HL-60 (cell line): ENCODE measurements around the gene LPCAT2.
A peak's percentile ranks its signal among the peaks of the same experiment; 100 is the strongest.

ENCODE experiments used
- DNase-seq, 2 experiments: peaks; one replicate each; pipeline ENCODE4 v3.0.0-alpha.2; 2010 to 2020; ENCODE audit warnings: low read depth in 1 of 2, low spot score in 1 of 2
- H3K27ac ChIP-seq: fragments of 250-450 bp; sonication (Bioruptor Pico); replicated peaks from 2 replicates; pipeline ENCODE4 v1.5.1; 2020; ENCODE audit warnings: mild to moderate bottlenecking, moderate library complexity
- H3K27me3 ChIP-seq: fragments of 250-450 bp; sonication (Bioruptor Pico); 2 replicates; pipeline ENCODE4 v1.5.1; 2021; ENCODE audit warnings: mild to moderate bottlenecking, moderate library complexity; ENCODE audit not compliant: insufficient read depth, poor library complexity, severe bottlenecking
- H3K4me3 ChIP-seq: replicated peaks from 2 replicates; pipeline ENCODE4 v1.5.1; 2011; ENCODE audit warnings: mild to moderate bottlenecking, control low read depth, low read length; ENCODE audit not compliant: insufficient read depth
- GABPA ChIP-seq: IDR thresholded peaks from 2 replicates; pipeline ENCODE4 v1.6.1; 2012; ENCODE audit warnings: low read depth
- POLR2AphosphoS5 ChIP-seq: IDR thresholded peaks from 2 replicates; pipeline ENCODE4 v1.6.1; 2012; ENCODE audit warnings: low read depth
- SPI1 ChIP-seq: IDR thresholded peaks from 2 replicates; pipeline ENCODE4 v1.6.1; 2012; ENCODE audit warnings: low read depth, mild to moderate bottlenecking, borderline replicate concordance
- TF ChIP-seq, protein P1 (sequence below): IDR thresholded peaks from 2 replicates; pipeline ENCODE4 v1.6.1; 2012; ENCODE audit warnings: low read depth; ENCODE audit not compliant: insufficient replicate concordance
- TF ChIP-seq, protein P2 (sequence below): IDR thresholded peaks from one replicate; pipeline ENCODE4 v1.5.1; 2011; ENCODE audit warnings: low read length, control low read depth, inconsistent platforms; ENCODE audit not compliant: insufficient read depth

LPCAT2 gene

DNA sequence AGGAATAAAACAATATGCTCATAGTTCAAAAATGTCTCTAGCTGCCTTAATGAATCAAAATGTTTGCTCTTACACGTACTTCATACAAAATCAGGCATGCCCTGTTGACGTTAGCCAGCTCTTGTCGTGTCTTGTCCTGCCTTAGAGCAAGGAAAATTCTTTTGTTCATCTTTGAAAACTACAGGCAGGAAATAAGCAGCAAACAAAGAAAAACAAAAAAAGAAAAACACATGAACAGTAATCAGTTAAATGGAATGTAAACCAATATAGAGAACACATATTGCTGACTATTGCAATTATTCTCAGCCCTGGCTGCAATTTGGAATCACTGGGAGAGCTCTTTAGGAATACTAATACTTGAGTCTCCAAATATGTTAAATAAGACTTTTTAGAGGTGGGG, 59.3 kb downstream of the LPCAT2 start:
- Histone ChIP-seq H3K27me3 (no peaks in the 10 kb centered on the region), H3K4me3 (no peak overlapping the region), H3K27ac (peak overlapping the region; percentile 66)
- no peak for TF ChIP-seq GABPA
- TF ChIP-seq POLR2AphosphoS5 = no peak
- no peak for TF ChIP-seq SPI1
- TF ChIP-seq, protein P1, sequence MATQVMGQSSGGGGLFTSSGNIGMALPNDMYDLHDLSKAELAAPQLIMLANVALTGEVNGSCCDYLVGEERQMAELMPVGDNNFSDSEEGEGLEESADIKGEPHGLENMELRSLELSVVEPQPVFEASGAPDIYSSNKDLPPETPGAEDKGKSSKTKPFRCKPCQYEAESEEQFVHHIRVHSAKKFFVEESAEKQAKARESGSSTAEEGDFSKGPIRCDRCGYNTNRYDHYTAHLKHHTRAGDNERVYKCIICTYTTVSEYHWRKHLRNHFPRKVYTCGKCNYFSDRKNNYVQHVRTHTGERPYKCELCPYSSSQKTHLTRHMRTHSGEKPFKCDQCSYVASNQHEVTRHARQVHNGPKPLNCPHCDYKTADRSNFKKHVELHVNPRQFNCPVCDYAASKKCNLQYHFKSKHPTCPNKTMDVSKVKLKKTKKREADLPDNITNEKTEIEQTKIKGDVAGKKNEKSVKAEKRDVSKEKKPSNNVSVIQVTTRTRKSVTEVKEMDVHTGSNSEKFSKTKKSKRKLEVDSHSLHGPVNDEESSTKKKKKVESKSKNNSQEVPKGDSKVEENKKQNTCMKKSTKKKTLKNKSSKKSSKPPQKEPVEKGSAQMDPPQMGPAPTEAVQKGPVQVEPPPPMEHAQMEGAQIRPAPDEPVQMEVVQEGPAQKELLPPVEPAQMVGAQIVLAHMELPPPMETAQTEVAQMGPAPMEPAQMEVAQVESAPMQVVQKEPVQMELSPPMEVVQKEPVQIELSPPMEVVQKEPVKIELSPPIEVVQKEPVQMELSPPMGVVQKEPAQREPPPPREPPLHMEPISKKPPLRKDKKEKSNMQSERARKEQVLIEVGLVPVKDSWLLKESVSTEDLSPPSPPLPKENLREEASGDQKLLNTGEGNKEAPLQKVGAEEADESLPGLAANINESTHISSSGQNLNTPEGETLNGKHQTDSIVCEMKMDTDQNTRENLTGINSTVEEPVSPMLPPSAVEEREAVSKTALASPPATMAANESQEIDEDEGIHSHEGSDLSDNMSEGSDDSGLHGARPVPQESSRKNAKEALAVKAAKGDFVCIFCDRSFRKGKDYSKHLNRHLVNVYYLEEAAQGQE = no peak
- TF ChIP-seq, protein P2, sequence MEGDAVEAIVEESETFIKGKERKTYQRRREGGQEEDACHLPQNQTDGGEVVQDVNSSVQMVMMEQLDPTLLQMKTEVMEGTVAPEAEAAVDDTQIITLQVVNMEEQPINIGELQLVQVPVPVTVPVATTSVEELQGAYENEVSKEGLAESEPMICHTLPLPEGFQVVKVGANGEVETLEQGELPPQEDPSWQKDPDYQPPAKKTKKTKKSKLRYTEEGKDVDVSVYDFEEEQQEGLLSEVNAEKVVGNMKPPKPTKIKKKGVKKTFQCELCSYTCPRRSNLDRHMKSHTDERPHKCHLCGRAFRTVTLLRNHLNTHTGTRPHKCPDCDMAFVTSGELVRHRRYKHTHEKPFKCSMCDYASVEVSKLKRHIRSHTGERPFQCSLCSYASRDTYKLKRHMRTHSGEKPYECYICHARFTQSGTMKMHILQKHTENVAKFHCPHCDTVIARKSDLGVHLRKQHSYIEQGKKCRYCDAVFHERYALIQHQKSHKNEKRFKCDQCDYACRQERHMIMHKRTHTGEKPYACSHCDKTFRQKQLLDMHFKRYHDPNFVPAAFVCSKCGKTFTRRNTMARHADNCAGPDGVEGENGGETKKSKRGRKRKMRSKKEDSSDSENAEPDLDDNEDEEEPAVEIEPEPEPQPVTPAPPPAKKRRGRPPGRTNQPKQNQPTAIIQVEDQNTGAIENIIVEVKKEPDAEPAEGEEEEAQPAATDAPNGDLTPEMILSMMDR = no peak
- no peak for DNase-seq

DNA sequence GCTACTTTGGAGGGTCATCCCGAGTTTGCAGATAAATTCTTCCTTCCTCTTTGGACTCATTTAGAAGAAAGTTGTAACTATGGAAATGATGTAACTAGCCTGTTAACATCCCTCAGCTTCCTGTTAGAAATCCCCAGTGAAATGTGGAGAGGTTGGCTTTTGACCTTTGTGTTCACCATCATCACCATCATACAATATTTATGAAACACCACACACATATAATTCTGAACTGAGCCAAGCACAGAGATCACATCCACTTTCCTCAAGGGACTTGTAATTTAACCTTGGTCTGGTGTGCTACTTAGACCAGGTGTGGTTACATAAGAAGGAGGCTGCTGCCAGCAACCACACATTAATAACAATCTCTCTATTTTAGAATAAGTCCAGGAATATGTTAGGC, 60.2 kb downstream of the LPCAT2 start:
- H3K4me3 ChIP-seq = no peak overlapping the region
- TF ChIP-seq POLR2AphosphoS5 (no peak), GABPA (no peak), SPI1 (no peak)
- TF ChIP-seq, protein P1 = no peak
- TF ChIP-seq, protein P2 = no peak
- DNase-seq = peak; percentile 43 to 62
- H3K27me3 ChIP-seq = no peaks in the 10 kb centered on the region
- peak overlapping the region; percentile 48 for H3K27ac ChIP-seq

DNA sequence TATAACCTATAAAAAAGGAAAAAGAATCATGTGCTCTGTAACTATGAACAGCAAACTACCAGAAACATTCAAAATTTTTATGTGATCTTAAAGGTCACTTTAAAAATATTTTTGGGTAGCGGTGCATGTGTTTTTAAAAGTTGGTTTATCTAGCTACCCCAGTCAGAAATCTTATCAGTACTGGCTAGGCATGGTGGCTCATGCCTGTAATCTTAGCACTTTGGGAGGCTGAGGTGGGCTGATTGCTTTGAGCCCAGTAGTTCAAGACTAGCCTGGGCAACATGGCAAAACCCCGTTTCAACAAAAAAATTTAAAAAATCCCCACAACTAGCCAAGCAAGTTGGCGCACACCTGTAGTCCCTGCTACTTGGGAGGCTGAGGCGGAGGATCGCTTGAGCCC, 61.3 kb downstream of the LPCAT2 start:
- no peak overlapping the region for H3K4me3 ChIP-seq
- H3K27me3 ChIP-seq = no peaks in the 10 kb centered on the region
- no peak overlapping the region for H3K27ac ChIP-seq
- DNase-seq = no peak
- TF ChIP-seq POLR2AphosphoS5 (no peak), GABPA (no peak), SPI1 (no peak)
- TF ChIP-seq, protein P2 = no peak
- TF ChIP-seq, protein P1 = no peak
